ENCODE data around the gene ABHD2.
A peak's percentile ranks its signal among the peaks of the same experiment; 100 is the strongest.
"Not testable (repeated sequence)": the region's sequence is repeated elsewhere in the genome, so short reads cannot be mapped to it uniquely, and the experiment has no call there.

Gene ABHD2, protein sequence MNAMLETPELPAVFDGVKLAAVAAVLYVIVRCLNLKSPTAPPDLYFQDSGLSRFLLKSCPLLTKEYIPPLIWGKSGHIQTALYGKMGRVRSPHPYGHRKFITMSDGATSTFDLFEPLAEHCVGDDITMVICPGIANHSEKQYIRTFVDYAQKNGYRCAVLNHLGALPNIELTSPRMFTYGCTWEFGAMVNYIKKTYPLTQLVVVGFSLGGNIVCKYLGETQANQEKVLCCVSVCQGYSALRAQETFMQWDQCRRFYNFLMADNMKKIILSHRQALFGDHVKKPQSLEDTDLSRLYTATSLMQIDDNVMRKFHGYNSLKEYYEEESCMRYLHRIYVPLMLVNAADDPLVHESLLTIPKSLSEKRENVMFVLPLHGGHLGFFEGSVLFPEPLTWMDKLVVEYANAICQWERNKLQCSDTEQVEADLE

DNA sequence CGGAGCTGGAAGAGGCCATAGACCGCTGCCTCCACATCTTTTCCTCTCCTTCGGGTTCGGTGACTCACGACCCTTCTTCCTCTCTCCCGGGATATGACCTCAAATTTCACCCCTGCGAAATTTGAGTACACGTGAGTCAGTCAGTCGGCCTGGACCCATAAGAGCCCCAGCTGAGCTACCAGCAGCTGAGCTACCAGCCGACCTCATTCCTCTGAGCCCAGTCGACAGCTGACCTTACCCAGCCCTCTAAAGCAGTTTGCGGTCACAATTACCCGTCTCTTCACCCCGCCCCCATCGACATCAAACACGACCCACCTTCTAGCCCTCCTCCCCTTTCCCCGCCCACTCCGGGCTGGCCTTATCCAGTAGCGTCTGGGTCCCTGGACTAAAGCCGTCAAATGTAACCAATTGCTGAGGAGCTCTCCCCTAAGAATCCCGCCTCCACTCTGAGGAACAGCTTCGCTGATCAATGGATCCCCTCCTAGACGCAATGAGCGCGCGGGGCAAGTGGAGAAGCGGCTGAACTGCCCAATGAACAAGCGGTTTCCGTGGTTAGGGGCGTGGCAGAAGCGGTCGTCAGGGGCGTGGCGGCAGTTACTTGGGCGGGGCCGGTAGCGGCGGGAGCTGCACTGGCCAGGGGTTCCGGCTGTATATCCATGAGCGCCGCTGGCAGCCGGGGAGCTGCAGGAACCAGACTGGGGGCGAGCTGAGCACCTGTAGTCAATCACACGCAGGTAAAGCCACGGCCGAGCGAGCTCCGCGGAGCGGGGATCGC, at the start of gene ABHD2:
TSS of gene ABHD2 (plus strand) at position 627 of the 775 bp plus-strand sequence. CDS start 27,872 bp downstream, outside the sequence.
- TF ChIP-seq, protein P1, sequence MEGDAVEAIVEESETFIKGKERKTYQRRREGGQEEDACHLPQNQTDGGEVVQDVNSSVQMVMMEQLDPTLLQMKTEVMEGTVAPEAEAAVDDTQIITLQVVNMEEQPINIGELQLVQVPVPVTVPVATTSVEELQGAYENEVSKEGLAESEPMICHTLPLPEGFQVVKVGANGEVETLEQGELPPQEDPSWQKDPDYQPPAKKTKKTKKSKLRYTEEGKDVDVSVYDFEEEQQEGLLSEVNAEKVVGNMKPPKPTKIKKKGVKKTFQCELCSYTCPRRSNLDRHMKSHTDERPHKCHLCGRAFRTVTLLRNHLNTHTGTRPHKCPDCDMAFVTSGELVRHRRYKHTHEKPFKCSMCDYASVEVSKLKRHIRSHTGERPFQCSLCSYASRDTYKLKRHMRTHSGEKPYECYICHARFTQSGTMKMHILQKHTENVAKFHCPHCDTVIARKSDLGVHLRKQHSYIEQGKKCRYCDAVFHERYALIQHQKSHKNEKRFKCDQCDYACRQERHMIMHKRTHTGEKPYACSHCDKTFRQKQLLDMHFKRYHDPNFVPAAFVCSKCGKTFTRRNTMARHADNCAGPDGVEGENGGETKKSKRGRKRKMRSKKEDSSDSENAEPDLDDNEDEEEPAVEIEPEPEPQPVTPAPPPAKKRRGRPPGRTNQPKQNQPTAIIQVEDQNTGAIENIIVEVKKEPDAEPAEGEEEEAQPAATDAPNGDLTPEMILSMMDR (IDR thresholded peaks at IDR 0.05; ENCODE audit: low read depth, low read length, missing control alignments), result no peak
- H3K4me3 ChIP-seq (replicated peaks; ENCODE audit: low read depth, low read length), result peak within 1 kb of the TSS; percentile 75
- peak; percentile 99 for DNase-seq (ENCODE audit: extremely low read depth, low read depth)

DNA sequence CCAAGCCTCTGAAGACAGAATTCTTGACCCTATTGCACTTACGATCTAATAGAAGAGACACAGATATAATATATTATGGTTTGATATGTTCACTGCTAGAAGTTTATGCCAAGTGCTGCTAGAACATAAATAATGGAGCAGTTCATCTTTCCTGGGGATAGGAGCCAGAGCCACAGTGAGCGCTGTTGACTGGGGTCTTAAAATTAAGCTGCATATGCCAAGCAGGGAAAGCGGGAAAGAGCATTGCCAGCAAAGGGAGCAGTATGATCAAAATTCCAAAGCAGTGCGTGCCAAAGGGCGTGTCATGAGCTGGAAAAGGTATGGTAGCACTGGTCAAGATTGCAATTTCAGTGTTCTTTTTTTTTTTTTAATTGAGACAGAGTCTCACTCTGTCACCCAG, 49.1 kb upstream of the ABHD2 start:
- TF ChIP-seq, protein P1 (IDR thresholded peaks at IDR 0.05; ENCODE audit: low read depth, low read length, missing control alignments), result no peak
- no peak for DNase-seq (ENCODE audit: extremely low read depth, low read depth)
- H3K4me3 ChIP-seq (replicated peaks; ENCODE audit: low read depth, low read length), result no peak overlapping the region

DNA sequence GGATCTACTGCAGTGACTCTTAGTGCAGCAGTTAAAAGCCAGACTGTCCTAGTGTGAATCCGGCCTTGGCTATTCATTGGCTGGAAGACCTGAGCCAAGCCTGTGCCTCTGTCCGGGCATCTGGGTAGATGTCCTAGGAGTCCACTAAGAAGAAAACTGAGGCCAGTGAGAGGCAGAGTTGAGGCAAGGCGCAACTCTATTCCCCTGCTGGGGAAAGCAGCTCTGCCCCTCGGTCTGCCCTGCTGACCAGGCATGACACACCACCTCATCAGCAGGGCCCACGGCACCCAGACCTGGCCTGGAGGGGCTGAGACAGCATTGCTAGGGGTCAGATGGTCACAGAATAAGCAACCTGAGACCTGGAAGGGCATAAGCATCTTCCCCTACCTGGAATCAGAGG, 46.7 kb upstream of the ABHD2 start:
- TF ChIP-seq, protein P1 (IDR thresholded peaks at IDR 0.05; ENCODE audit: low read depth, low read length, missing control alignments), result no peak
- DNase-seq (ENCODE audit: extremely low read depth, low read depth), result no peak
- no peak overlapping the region for H3K4me3 ChIP-seq (replicated peaks; ENCODE audit: low read depth, low read length)

DNA sequence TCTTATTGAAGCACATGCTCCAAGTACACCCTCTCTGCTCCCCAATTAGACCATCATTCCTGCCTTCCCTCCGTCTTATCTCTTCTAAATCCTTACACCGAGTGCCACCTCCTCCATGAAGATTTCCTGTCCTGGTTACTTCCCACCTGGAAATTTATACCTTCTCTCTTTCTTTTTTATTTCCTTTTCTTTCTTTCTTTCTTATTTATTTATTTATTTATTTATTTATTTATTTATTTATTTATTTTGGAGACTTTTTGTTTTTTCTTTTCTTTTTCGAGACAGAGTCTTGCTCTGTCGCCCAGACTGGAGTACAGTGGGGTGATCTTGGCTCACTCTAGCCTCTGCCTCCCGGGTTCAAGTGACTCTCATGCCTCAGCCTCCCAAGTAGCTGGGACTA, 45.9 kb upstream of the ABHD2 start:
- H3K4me3 ChIP-seq (replicated peaks; ENCODE audit: low read depth, low read length), result no peak overlapping the region

DNA sequence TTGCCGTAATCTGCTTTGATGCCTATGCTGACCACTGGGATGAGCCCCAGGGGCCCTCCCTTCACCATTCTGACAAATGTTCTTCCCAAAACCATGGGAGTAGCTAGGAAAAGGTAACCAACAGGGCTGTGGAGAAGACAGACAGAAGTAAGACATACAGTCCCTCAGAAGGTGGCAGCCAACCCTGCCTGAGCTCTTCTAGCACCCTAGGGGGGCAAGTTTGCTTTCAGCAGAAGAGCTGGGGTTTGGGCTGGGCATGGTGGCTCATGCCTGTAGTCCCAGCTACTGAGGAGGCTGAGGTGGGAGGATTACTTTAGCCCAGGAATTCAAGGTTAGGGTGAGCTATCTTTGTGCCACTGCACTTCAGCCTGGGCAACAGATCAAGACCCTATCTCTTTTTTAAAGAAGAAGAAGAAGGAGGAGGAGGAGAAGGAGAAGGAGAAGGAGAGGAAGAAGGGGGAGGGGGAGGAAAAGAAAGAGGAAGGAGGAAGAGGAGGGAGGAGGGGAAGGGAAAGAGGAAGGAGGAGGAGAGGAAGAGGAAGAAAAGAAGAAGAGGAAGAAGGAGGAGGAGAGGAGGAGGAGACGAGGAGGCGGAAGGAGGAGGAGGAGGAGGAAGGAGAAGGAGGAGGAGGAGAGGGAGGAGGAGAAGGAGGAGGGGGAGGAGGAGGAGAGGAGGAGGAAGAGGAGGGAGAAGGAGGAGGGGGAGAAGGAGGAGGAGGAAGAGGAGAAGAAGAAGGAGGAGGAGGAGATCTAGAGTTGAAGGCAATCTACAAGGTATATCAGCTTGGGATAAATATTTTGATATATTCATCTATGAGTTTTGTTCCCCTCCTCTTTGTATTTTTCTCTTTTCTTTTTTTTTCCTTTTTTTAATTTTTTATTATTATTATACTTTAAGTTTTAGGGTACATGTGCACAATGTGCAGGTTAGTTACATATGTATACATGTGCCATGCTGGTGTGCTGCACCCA, 44.9 kb upstream of the ABHD2 start:
- TF ChIP-seq, protein P1 (IDR thresholded peaks at IDR 0.05; ENCODE audit: low read depth, low read length, missing control alignments), result no peak
- no peak for DNase-seq (ENCODE audit: extremely low read depth, low read depth)
- H3K4me3 ChIP-seq (replicated peaks; ENCODE audit: low read depth, low read length), result no peak overlapping the region

More for the DNA sequence above, 45.9 kb upstream of the ABHD2 start:
- no peak for DNase-seq (ENCODE audit: extremely low read depth, low read depth)
- TF ChIP-seq, protein P1 (IDR thresholded peaks at IDR 0.05; ENCODE audit: low read depth, low read length, missing control alignments), result no peak

DNA sequence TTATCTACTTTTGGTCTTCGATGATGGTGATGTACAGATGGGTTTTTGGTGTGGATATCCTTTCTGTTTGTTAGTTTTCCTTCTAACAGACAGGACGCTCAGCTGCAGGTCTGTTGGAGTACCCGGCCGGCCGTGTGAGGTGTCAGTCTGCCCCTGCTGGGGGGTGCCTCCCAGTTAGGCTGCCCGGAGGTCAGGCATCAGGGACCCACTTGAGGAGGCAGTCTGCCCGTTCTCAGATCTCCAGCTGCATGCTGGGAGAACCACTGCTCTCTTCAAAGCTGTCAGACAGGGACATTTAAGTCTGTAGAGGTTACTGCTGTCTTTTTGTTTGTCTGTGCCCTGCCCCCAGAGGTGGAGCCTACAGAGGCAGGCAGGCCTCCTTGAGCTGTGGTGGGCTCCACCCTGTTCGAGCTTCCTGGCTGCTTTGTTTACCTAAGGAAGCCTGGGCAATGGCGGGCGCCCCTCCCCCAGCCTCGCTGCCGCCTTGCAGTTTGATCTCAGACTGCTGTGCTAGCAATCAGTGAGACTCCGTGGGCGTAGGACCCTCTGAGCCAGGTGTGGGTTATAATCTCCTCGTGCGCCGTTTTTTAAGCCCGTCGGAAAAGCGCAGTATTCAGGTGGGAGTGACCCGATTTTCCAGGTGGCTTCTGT, 39.1 kb upstream of the ABHD2 start:
- not testable (repeated sequence) for H3K4me3 ChIP-seq (replicated peaks; ENCODE audit: low read depth, low read length); DNase-seq (ENCODE audit: extremely low read depth, low read depth)
